HG02759 (cell line): ENCODE results near the gene AGAP1.
"Not testable (repeated sequence)": the region's sequence is repeated elsewhere in the genome, so short reads cannot be mapped to it uniquely, and the experiment has no call there.

ENCODE experiments used
- ATAC-seq: cut with Tn5 transposase; IDR thresholded peaks from one replicate; pipeline ENCODE4 v1.9.1; 2021; ENCODE audit warnings: mild to moderate bottlenecking, moderate library complexity; ENCODE audit not compliant: unreplicated experiment

Gene AGAP1

DNA sequence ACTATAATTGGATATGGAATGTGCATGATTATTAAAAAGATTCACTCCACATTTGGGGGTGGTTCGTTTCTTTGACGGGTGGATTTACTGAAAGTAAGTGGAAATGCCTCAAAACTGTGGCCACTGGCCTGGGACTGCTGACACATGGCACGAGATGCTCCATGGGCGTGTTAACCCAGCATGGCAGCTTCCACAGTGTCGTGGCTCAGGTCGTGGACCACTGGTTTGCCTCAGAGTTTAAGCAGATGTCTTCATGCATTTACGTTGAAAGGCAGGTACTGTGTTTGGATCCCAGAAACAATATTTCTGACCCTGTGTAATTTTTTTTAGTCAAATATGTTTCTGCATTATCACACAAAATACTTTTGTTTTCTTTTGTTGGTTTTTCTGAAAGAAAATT lies 432.4 kb downstream of the AGAP1 start:
- ATAC-seq: no peak

- ATAC-seq: no peak
Measured at GRCh38 chr2:235928751-235929370, 435.0 kb downstream of the AGAP1 start.

- ATAC-seq: no peak
Measured at GRCh38 chr2:235930701-235931100, 436.9 kb downstream of the AGAP1 start.

GRCh38 chr2:235931676-235932075 lies 437.8 kb downstream of the AGAP1 start:
- ATAC-seq: no peak

DNA sequence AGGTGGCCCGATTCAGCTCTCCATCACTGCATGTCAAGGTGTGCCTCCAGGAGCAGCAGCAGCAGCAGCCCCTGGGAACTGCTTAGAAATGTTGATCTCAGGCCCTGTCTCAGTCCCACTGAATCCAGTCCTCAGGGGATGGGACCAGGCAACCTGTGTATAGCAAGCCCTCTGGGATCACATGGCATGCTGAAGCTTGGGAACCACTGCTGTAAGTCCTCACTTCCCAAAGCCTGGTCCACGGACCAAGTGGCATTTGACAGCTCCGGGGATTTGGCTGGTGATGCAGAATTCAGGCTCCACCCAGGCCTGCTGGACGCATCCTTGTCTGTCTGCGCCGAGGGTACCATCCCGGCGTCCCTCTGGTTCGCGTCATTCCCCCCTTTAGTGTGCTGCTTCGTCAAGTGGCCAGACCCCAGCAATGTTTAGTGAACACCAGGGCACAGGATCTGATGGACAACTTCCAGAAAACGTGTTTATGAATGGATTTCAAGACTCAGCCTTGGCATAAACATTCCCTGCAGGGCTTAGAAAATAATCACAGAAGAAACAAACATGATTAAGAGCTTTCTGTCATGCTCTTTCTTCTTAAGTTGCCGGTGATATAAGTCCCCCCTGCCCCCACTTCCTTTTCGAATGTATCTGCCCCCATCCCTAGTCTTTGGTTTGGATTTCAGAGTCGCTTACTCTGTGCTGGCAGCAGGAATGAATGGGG lies 440.4 kb downstream of the AGAP1 start:
- no peak for ATAC-seq

GRCh38 chr2:235934774-235935484 lies 441.1 kb downstream of the AGAP1 start:
- ATAC-seq: no peak

- no peak for ATAC-seq
Measured at GRCh38 chr2:235935773-235936172, 441.9 kb downstream of the AGAP1 start.

DNA sequence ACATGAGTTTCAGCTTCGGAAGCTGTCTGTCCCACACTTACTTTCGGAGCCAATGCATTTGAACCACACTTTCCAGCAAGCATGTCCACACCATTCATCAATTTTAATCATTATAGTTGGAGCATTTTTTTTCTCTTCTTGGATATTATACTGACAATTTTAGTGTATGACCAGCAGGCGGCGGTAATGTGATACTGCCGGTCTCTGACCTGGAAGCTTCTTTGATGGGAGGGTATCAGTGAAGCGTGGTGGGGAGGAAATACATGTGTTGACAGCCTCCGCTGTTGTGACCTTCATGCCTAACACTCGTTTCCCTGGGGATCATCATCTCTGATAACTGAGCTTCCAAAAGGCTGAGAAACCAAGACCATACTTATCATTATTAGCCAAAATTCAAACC lies 442.6 kb downstream of the AGAP1 start:
- ATAC-seq: no peak

GRCh38 chr2:235937087-235937486 lies 443.2 kb downstream of the AGAP1 start:
- no peak for ATAC-seq

DNA sequence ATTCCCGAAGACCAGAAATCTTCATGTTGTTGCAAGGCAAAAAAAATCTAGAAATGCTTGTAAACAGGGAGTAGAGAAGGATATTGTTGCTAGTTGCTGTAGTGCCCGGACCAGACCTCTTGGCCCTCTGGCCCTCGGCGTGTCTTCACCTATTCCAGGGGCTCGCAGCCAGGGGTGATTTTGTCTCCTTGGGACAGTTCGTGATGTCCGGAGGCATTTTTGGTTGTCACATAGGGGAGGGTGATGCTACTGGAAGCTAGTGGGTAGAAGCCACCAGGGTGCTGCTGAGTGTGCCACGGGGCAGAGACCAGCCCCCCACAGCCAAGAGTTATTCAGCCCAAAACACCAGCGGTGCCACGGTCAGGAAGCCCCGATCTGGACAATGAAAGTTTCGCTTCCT lies 443.7 kb downstream of the AGAP1 start:
- ATAC-seq: no peak

GRCh38 chr2:235937936-235938335 lies 444.1 kb downstream of the AGAP1 start:
- ATAC-seq: no peak

- no peak for ATAC-seq
Measured at GRCh38 chr2:235938611-235939010, 444.8 kb downstream of the AGAP1 start.

- ATAC-seq: no peak
Measured at GRCh38 chr2:235939471-235939870, 445.6 kb downstream of the AGAP1 start.

DNA sequence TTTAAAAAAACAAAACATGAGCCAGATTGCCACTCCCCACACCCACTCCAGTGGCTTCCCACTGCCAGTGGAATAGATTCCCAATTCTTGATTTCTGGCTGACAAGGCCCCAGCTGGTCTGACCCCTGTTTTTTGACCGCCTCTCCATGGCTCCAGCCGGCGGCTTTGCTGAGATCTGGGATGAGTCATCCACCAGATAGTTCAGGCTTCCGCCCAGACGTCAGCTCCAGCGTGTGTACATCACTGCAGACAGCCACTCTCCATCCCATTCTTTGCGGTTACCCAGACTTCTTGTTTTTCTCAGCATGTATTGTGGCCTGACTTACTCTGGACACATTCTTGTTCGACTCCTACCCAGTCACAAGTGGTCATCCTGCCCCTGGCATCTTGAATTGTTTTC lies 446.5 kb downstream of the AGAP1 start:
- ATAC-seq: no peak

- ATAC-seq: no peak
Measured at GRCh38 chr2:235944591-235944990, 450.7 kb downstream of the AGAP1 start.

DNA sequence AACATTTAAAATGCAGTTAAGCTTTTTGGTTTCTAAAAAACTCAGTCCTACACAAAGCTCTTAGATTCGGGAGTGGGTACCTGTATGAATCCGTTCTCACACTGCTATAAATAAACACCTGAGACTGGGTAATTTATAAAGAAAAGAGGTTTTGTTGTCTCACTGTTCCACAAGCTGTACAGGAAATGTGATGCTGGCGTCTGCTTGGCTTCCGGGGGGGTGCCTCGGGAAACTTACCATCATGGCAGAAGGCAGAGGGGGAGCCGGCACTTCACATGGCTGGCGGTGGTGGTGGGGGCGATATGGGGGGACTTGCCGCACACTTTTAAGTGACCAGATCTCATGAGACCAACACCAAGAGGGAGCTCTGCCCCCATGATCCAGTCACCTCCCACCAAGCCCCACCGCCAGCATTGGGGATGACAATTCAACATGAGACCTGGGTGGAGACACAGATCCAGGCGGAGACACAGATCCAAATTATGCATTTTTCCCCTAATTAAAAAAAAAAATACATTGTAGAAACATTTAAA lies 451.8 kb downstream of the AGAP1 start:
- no peak for ATAC-seq

GRCh38 chr2:235946590-235946989 lies 452.7 kb downstream of the AGAP1 start:
- ATAC-seq: no peak

- ATAC-seq: not testable (repeated sequence)
Measured at GRCh38 chr2:235947055-235947454, 453.2 kb downstream of the AGAP1 start.

GRCh38 chr2:235949567-235950472 lies 456.0 kb downstream of the AGAP1 start:
- ATAC-seq: no peak

GRCh38 chr2:235950473-235950809 lies 456.6 kb downstream of the AGAP1 start:
- ATAC-seq: no peak

DNA sequence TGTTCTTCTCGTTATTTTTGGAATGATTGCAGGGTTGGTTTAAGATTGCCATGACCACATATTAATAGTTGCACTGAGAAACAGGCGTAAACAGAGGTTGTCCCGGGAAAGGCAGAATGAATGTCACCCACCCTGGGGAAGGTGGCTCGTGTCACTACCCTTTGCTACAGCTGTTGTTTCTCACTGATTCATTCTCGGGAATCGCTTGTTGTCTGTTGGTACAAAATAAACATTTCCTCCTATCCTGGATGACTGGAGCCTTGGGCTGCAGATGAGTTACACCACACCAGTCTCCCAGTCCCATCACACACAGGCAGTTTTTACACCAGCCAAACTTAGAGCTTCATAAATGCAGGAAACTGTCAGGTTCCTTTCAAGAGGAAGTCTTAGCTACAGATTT lies 457.6 kb downstream of the AGAP1 start:
- ATAC-seq: no peak
